Uterus (tissue), 4 donors: ENCODE results near the gene LRBA. TPM values are rescaled to one million over a fixed set of nuclear protein-coding genes. Genes with fewer than 3 reads are reported as not detected.

Experiments used
- DNase-seq, 2 donors: peaks; one replicate each; pipeline ENCODE4 v3.0.0-alpha.2; 2019 to 2020
- H3K27ac ChIP-seq, 2 donors: fragments of 200-600 bp; sonication (generic); 1 replicate in 1 of 2; 2 replicates in 1 of 2; pipeline ENCODE4 v1.5.1; 2016 to 2018
- H3K27me3 ChIP-seq, 2 donors: fragments of 200-600 bp; sonication (generic); one replicate each; pipeline ENCODE4 v1.5.1; 2018 to 2019; ENCODE audit warnings: control low read depth in 1 of 2
- H3K36me3 ChIP-seq, 2 donors: fragments of 200-600 bp; sonication (generic); one replicate each; pipeline ENCODE4 v1.5.1; 2019; ENCODE audit warnings: control low read depth in 1 of 2
- H3K4me1 ChIP-seq, 2 donors: fragments of 200-600 bp; sonication (generic); one replicate each; pipeline ENCODE4 v1.5.1; 2018 to 2019; ENCODE audit warnings: control low read depth in 1 of 2
- H3K4me3 ChIP-seq, 2 donors: fragments of 200-600 bp; sonication (generic); 1 replicate in 1 of 2; 2 replicates in 1 of 2; pipeline ENCODE4 v1.5.1; 2018 to 2019; ENCODE audit warnings: mild to moderate bottlenecking in 1 of 2
- H3K9me3 ChIP-seq, 2 donors: fragments of 200-600 bp; sonication (generic); one replicate each; pipeline ENCODE4 v1.5.1; 2019; ENCODE audit warnings: control low read depth in 1 of 2
- POLR2A ChIP-seq, 2 donors: fragments of 450-650 bp; IDR thresholded peaks; one replicate each; pipeline ENCODE4 v1.6.1; 2016; ENCODE audit warnings: antibody characterized with exemption in 2 of 2, mild to moderate bottlenecking in 1 of 2, moderate library complexity in 1 of 2
- intact Hi-C: fragments of 100-400 bp; cut with DNase I; formaldehyde crosslinking; loops from one replicate; pipeline ENCODE4 v1.15.1; 2023; ENCODE audit warnings: low total_unique reads
- total RNA-seq, 4 donors: library from RNA; depleted of rRNA in 3 of 4; stranded (reverse); fragments of >200 nt in 3 of 4; gene quantifications; one replicate each; pipeline versions ENCODE4 v1.1.0 to v1.2.4, GENCODE V29; 2014 to 2023
- TF ChIP-seq, protein P1 (sequence below), 4 experiments: fragments of 200-600 bp in 2 of 4; fragments of 450-650 bp in 2 of 4; sonication (generic) in 2 of 4; IDR thresholded peaks; one replicate each; pipeline ENCODE4 v1.5.1; 2016 to 2019; ENCODE audit warnings: antibody characterized with exemption in 4 of 4, mild to moderate bottlenecking in 2 of 4, moderate library complexity in 1 of 4
- donor health status: DM: yes; HTN: yes; CAD: no.

Gene LRBA
- total RNA-seq, 4 donors from 2014 or later: 32.0 to 126 (median 41.7) TPM

DNA sequence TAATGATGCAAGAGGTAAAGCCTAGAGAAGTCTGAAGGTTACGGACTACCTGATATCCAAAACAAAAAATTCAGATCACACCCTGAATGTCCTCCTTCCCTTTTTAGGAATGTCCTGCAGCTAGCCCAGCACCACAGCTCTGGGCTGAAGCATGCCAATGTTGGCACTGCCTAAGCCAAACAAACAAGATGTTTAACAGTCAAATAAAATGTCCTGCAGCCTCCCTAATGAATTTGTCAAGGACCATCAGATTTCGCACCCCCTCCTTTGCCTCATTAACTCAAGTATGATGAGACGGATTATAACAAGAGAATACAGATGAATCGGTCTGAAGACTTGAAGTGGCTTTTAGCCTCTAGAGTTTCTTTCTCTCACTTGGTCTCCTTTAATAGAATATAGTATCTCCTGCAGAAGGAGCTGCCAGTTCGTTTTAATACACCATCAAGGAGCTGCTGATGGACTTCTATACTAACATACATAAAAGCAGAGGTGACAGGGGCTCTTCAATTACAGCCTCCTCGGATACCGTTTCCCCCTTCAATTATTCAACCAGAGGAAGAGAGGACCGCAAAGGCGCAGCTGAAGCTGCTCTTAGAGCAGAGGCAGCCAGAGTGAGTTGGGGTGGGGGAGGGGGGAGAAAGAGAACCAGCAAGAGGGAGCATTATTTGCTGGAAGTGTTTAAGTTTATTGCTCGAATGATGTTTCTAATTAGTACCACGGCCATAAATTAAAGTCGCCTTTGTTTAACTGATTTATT, 436.2 kb downstream of the LRBA start:
- DNase-seq: no peak
- Histone ChIP-seq H3K4me3 (no peak overlapping the region), H3K4me1 (no peaks in the 10 kb centered on the region), H3K27ac (no peak overlapping the region), H3K27me3 (no peaks in the 10 kb centered on the region), H3K9me3 (no peaks in the 10 kb centered on the region), H3K36me3 (no peaks in the 10 kb centered on the region)
- intact Hi-C loops: no loop called here
- TF ChIP-seq POLR2A (IDR thresholded peaks at IDR 0.05): no peak
- TF ChIP-seq, protein P1, sequence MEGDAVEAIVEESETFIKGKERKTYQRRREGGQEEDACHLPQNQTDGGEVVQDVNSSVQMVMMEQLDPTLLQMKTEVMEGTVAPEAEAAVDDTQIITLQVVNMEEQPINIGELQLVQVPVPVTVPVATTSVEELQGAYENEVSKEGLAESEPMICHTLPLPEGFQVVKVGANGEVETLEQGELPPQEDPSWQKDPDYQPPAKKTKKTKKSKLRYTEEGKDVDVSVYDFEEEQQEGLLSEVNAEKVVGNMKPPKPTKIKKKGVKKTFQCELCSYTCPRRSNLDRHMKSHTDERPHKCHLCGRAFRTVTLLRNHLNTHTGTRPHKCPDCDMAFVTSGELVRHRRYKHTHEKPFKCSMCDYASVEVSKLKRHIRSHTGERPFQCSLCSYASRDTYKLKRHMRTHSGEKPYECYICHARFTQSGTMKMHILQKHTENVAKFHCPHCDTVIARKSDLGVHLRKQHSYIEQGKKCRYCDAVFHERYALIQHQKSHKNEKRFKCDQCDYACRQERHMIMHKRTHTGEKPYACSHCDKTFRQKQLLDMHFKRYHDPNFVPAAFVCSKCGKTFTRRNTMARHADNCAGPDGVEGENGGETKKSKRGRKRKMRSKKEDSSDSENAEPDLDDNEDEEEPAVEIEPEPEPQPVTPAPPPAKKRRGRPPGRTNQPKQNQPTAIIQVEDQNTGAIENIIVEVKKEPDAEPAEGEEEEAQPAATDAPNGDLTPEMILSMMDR (IDR thresholded peaks at IDR 0.05): no peak

DNA sequence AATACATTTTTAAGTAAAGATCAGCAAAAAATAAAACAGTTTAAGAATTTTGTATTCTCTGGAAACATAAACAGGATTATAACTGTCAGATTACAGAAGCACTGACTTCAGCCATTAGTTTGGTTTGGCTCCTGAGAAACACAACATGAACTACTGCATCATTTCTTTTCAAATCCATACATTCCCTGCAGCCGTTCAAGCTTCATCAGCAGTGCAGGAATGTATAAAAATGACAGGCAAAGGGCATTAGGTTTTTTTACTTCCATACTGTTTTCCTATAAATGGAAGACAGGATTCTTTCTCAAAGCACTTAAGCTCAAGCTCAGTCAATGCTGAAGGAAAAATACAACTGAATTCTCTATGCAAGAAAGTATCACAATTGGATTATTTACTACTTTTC, 437.3 kb downstream of the LRBA start:
- no peaks in the 10 kb centered on the region for H3K4me1 ChIP-seq
- no peaks in the 10 kb centered on the region for H3K9me3 ChIP-seq
- no peaks in the 10 kb centered on the region for H3K36me3 ChIP-seq
- intact Hi-C loops: no loop called here
- no peak for TF ChIP-seq POLR2A (IDR thresholded peaks at IDR 0.05)
- TF ChIP-seq, protein P1 (IDR thresholded peaks at IDR 0.05): no peak
- no peak for DNase-seq
- H3K4me3 ChIP-seq: no peak overlapping the region
- no peak overlapping the region for H3K27ac ChIP-seq
- no peaks in the 10 kb centered on the region for H3K27me3 ChIP-seq

DNA sequence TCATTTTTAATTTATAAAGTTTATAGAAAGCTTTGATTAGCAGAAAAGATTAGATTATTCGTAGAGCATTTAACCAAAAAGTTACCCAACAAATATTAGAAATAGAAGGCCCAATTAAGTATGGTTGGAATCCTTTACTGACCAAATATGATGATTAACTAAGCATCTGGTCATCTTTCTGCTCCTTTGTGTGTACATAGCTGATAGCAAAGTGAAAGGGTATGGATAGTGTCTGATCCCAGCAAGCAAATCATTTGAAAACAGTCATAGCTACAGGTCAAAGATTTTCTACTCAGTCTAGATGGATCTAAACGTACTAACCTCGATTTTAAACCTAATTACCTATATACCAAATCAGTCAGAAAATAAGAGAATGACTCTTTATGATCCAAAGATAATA, 440.4 kb downstream of the LRBA start:
- intact Hi-C loops: no loop called here
- no peak overlapping the region for H3K27ac ChIP-seq

DNA sequence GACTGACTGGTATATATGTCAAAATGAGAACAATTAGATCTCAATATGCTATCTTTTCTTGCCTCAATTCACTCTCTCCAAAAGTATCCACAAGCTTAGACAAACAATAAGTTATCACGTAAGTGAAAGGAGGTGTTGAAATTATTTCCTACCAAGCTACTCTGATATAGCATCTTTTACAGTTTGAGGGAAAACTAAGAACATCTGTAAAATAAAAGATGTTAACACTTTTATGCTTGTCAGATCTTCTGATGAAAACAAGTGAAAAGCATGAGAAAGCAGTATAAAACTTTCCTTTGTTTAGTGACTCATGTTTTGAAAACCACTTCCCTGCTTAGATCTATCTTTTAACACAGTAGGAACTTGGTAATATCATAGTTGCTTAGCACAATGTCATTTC, 441.6 kb downstream of the LRBA start:
- no peak for DNase-seq
- Histone ChIP-seq H3K4me3 (no peak overlapping the region), H3K27me3 (no peaks in the 10 kb centered on the region), H3K27ac (no peak overlapping the region), H3K36me3 (no peaks in the 10 kb centered on the region), H3K9me3 (no peaks in the 10 kb centered on the region), H3K4me1 (no peaks in the 10 kb centered on the region)
- intact Hi-C loops: no loop called here
- no peak for TF ChIP-seq POLR2A (IDR thresholded peaks at IDR 0.05)
- TF ChIP-seq, protein P1 (IDR thresholded peaks at IDR 0.05): no peak

More for the DNA sequence above, 440.4 kb downstream of the LRBA start:
- TF ChIP-seq, protein P1 (IDR thresholded peaks at IDR 0.05): no peak
- TF ChIP-seq POLR2A (IDR thresholded peaks at IDR 0.05): no peak
- H3K27me3 ChIP-seq: no peaks in the 10 kb centered on the region
- H3K4me3 ChIP-seq: no peak overlapping the region
- H3K4me1 ChIP-seq: no peaks in the 10 kb centered on the region
- no peak for DNase-seq
- no peaks in the 10 kb centered on the region for H3K9me3 ChIP-seq
- H3K36me3 ChIP-seq: no peaks in the 10 kb centered on the region

DNA sequence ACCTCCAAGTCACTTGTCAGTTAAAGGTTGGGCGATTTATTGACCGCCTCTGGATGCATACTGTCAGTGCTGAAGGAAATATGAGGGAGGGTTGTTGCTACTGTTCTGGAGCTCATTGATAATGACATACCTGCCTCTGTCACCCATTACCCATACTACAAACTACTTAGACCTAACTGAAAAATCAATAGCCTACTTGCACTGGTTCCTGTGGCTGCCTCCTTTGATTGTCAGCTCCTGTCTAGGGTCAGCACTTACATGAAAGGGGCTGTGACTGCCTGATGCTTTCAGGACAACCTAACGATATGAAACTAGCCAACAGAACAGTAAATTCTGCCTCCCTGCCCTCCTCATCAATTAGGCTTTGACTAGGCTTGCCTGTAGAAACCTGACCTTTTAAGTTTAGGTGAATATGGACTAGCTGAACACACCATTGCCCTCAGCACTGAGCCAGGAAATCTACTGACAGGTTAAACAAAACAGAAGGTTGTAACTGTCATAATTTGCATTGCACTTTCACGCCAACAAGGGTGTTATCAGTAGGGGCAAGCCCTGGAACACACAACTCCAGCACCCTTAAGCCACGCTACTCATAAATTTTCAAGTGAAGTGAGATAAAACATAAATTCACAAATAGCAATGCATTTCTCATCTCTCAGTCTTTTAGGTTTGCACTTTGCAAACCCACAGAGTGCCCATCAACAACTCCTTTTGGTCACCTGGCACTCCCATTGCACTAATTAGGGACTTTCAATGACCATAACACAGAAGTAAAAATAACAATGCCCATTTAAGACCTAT, 442.2 kb downstream of the LRBA start:
- no peaks in the 10 kb centered on the region for H3K36me3 ChIP-seq
- H3K4me3 ChIP-seq: no peak overlapping the region
- H3K9me3 ChIP-seq: no peaks in the 10 kb centered on the region
- no peaks in the 10 kb centered on the region for H3K4me1 ChIP-seq
- DNase-seq: no peak
- TF ChIP-seq, protein P1 (IDR thresholded peaks at IDR 0.05): no peak
- no peak for TF ChIP-seq POLR2A (IDR thresholded peaks at IDR 0.05)
- intact Hi-C loops: no loop called here
- no peak overlapping the region for H3K27ac ChIP-seq
- H3K27me3 ChIP-seq: no peaks in the 10 kb centered on the region
